HG03064 (cell line): ENCODE results near the gene TAF11L6.
"Not testable (repeated sequence)": the region's sequence is repeated elsewhere in the genome, so short reads cannot be mapped to it uniquely, and the experiment has no call there.

ENCODE experiments used
- ATAC-seq: cut with Tn5 transposase; IDR thresholded peaks from one replicate; pipeline ENCODE4 v1.9.1; 2021; ENCODE audit warnings: low read depth; ENCODE audit not compliant: unreplicated experiment

TAF11L6 gene

DNA sequence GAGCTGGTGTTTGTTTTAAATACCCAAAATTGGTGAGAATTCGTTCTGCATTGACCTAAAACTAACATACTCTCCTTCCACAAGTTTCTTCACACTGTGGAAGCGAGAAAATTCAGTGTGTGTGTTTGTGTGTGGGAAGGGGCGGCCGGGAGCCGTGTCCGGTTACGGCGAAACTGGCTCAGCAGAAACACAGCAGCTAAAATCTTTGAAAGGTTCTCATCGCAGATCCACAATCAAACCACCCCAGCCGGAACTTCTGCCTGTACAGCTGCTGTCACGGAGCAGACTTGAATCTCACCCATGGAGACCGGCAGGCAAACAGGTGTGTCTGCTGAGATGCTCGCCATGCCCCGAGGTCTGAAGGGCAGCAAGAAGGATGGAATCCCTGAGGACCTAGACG is at the start of gene TAF11L6:
Gene TAF11L6 (plus strand): TSS at position 301 of the 400 bp plus-strand sequence.
- ATAC-seq, result not testable (repeated sequence)

DNA sequence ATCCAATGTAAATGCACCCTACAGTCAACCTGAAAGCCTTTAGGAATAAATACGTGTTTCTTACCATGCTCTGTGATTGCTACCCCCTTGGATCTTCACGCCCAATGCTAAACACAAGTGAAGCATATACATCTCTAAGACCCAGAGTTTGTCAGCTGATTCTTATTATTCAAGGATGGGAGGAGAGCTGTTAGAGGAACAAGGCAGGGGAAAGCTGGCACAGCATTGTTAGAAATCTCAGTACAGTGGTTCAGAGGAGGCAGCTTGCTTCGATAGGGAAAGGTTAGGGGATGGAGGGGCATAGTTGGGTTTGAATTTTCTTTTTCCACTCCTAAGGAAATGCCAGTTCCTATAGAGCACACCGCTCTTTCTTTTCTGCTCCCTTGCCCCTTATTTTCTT is 47.1 kb upstream of the TAF11L6 start:
- no peak for ATAC-seq

DNA sequence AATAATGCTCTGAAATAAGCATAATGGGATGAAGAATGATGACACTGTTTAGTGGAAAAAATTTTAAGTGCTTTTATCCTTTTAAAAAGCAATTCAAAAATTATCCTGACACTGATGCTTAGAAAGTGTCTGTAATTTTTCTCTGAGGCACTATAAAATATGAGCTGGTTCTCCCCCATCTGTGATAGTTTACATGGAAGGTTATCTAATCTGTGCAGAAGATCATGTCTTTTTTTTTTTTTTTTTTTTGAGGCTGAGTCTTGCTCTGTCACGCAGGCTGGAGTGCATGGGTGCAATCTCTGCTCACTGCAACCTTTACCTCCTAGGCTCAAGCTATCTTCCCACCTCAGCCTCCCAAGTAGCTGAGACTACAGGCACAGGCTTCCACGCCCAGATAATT is 45.7 kb upstream of the TAF11L6 start:
- no peak for ATAC-seq

DNA sequence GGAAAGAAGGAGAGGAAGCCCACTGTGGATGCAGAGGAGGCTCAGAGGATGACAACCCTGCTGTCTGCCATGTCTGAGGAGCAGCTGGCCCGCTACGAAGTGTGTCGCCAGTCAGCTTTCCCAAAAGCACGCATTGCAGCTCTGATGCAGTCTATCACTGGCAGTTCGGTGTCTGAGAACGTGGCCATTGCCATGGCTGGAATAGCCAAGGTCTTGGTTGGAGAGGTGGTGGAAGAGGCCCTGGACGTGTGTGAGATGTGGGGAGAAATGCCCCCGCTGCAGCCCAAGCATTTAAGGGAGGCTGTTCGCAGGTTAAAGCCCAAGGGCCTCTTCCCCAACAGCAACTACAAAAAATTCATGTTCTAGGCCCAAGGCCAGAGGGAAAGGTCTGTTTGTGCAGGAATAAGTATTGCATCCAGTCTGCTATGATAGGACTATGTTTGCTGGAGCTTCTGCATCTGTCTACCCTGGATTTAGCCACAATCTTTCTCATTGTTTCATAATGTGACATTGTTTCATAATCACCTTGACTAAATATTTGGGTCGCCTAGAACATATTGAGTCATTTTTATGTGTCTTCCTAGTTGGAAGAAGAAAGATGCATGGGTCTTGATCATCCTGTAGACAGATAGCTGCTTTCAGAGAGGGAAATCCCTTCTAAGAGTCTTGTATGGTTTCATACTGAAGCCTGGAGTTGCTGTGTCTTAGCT is 41.9 kb upstream of the TAF11L6 start:
- ATAC-seq, result not testable (repeated sequence)

DNA sequence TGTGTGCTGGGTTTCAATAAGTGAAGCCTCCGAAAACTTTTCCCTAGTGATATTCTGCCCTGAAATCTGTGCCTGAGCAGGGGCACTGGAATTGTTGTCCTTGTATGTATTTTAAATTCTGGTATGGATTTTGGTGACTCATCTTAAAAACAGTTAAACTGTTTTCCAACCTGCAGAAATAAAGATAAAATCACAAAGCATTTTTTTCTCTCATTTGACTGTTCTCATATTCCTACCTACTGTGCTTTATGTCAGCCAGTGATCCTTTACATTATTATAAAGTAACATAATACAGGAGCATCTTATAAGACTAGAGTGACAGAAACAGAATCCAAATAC is 41.3 kb upstream of the TAF11L6 start:
- ATAC-seq, result no peak

DNA sequence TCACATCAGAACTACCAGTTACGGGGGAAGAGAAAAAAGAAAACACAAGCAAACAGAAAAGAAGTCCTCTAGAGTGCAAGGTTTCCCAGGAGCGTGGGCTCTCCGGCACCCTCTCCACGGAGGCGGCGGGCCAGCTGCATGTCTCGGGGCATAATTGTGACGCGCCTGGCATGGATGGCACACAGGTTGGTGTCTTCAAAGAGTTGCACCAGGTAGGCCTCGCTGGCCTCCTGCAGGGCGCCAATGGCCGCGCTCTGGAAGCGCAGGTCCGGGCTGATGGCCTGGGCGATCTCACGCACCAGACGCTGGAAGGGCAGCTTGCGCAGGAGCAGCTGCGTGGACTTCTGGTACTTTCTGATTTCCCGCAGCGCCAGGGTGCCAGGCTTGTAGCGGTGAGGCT is 37.2 kb upstream of the TAF11L6 start:
- ATAC-seq, result not testable (repeated sequence)

DNA sequence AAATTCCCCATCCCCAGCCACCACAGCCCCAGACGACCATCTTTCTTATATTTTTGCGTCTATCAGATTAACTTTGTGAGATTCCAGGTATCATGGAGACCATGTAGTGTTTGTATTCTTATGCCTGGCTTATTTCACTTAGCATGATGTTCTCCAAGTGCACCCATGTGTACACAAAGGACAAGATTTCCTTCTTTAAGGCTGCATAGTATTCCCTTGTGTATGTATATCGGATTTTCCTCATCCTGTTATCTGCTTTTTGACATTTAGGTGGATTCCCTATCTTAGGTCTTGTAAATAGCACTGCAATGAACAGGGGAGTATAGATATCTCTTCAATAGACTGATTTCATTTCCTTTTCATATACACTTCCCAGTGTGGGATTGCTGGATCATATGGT is 35.7 kb upstream of the TAF11L6 start:
- ATAC-seq, result no peak

DNA sequence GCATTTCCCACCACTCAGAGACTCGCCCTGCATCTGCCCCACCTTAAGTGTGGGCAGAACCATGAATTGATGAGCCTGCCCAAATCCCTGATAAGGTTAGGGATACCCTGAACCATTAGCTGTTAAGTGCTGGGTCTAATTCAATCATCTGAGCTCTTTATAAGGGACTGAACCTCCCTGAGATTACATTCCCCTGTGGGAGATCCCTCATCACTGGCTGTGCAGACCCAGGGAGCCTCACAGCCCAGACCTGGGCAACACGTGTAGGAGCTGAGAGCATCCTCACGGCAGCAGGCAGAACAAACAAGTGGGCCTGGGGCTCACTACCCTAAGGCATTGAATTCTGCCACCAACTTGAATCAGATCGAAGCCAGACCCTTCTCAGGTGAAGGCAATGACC is 31.0 kb upstream of the TAF11L6 start:
- ATAC-seq, result no peak

DNA sequence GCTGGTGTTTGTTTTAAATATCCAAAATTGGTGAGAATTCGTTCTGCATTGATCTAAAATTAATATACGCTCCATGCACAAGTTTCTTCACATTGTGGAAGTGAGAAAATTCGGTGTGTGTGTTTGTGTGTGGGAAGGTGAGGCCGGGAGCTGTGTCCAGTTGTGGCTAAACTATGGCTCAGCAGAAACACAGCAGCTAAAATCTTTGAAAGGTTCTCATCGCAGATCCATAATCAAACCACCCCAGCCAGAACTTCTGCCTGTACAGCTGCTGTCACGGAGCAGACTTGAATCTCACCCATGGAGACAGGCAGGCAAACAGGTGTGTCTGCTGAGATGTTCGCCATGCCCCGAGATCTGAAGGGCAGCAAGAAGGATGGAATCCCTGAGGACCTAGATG is 30.5 kb upstream of the TAF11L6 start, which contains the start of gene TAF11L2:
Gene TAF11L2 (plus strand): TSS at position 301 of the 400 bp plus-strand sequence.
- ATAC-seq, result not testable (repeated sequence)

DNA sequence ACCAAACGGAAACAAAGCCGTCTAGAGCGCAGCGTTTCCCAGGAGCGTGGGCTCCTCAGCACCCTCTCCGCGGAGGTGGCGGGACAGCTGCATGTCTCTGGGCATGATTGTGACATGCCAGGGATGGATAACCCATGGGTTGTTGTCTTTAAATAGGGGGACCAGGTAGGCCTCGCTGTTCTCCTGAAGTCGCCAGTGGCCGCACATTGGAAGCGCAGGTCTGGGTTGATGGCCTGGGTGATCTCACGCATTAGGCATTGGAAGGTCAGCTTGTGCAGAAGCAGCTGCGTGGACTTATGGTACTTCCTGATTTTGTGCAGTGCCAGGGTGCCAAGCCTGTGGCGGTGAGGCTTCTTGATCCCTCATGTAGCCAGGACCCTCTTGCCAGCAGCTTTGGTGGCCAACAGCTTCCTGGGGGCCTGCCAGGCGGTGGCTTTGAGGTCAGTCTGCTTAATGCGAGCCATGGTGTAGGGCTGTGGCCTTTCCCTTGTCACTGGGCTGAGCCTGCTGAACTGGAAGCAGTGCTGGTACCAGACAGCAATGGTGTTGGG is 16.6 kb upstream of the TAF11L6 start:
- no peak for ATAC-seq

DNA sequence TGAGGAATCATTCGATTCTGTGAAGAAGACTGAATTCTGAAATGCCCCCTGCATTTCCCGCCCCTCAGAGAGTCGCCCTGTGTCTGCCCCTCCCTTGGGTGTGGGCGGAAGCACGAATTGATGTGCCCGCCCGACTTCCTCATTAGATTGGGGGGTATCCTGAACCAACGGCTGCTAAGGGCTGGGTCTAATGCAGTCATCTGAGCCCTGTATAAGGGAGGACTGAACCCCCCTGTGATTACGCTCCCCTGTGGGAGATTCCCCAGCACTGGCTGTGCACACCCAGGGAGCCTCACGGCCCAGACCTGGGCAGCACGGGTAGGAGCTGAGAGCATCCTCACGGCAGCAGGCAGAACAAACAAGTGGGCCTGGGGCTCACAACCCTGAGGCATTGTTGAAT is 10.9 kb upstream of the TAF11L6 start:
- not testable (repeated sequence) for ATAC-seq

DNA sequence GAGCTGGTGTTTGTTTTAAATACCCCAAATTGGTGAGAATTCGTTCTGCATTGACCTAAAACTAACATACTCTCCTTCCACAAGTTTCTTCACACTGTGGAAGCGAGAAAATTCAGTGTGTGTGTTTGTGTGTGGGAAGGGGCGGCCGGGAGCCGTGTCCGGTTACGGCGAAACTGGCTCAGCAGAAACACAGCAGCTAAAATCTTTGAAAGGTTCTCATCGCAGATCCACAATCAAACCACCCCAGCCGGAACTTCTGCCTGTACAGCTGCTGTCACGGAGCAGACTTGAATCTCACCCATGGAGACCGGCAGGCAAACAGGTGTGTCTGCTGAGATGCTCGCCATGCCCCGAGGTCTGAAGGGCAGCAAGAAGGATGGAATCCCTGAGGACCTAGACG is 10.4 kb upstream of the TAF11L6 start, which contains the start of gene TAF11L3:
Gene TAF11L3 (plus strand): TSS at position 301 of the 400 bp plus-strand sequence.
- ATAC-seq, result not testable (repeated sequence)

DNA sequence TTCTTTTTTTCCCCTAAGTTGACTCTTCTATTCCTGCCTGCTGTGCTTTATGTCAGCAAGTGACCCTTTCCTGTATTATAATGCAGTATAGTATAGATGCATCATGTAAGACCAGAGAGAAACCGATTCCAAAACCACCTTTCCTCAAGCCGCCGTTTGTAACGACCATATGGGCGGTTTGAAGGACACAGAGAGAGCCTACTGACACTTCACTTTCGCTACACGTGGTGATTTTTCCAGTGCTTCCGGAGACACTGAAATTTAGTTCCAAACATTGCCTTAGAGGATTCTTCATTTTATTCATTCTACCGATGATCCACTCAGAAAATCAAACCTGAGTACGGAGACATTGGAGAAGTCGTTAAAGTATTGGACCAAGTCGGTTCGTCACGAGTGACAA is 9.0 kb upstream of the TAF11L6 start:
- ATAC-seq, result not testable (repeated sequence)

DNA sequence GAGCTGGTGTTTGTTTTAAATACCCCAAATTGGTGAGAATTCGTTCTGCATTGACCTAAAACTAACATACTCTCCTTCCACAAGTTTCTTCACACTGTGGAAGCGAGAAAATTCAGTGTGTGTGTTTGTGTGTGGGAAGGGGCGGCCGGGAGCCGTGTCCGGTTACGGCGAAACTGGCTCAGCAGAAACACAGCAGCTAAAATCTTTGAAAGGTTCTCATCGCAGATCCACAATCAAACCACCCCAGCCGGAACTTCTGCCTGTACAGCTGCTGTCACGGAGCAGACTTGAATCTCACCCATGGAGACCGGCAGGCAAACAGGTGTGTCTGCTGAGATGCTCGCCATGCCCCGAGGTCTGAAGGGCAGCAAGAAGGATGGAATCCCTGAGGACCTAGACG is 7.0 kb upstream of the TAF11L6 start, which contains the start of gene TAF11L4:
Gene TAF11L4 (plus strand): TSS at position 301 of the 400 bp plus-strand sequence.
- not testable (repeated sequence) for ATAC-seq

DNA sequence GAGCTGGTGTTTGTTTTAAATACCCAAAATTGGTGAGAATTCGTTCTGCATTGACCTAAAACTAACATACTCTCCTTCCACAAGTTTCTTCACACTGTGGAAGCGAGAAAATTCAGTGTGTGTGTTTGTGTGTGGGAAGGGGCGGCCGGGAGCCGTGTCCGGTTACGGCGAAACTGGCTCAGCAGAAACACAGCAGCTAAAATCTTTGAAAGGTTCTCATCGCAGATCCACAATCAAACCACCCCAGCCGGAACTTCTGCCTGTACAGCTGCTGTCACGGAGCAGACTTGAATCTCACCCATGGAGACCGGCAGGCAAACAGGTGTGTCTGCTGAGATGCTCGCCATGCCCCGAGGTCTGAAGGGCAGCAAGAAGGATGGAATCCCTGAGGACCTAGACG is 3.5 kb upstream of the TAF11L6 start, which contains the start of gene TAF11L5:
Gene TAF11L5 (plus strand): TSS at position 301 of the 400 bp plus-strand sequence.
- ATAC-seq, result not testable (repeated sequence)

DNA sequence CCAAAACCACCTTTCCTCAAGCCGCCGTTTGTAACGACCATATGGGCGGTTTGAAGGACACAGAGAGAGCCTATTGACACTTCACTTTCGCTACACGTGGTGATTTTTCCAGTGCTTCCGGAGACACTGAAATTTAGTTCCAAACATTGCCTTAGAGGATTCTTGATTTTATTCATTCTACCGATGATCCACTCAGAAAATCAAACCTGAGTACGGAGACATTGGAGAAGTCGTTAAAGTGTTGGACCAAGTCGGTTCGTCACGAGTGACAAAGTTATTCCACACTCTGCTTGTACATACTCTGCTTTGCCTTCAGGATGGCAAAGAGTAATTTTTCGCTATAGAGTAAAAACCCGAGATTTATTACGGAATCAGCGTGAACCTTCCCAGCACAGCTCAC is 2.0 kb upstream of the TAF11L6 start:
- not testable (repeated sequence) for ATAC-seq
